GM12865 (cell line): ENCODE data around the gene ETV6.

ENCODE experiments used
- DNase-seq: peaks from one replicate; pipeline ENCODE4 v3.0.0; 2010; ENCODE audit warnings: low read depth
- H3K4me3 ChIP-seq: 2 replicates; pipeline ENCODE4 v1.5.1; 2011; ENCODE audit warnings: mild to moderate bottlenecking, low read depth, low read length, control low read depth
- CTCF ChIP-seq: IDR thresholded peaks from 2 replicates; pipeline ENCODE4 v1.5.1; 2011; ENCODE audit warnings: low read length, control low read depth, low read depth, inconsistent platforms; ENCODE audit not compliant: insufficient read depth; ENCODE audit errors: missing control alignments

ETV6 gene

DNA sequence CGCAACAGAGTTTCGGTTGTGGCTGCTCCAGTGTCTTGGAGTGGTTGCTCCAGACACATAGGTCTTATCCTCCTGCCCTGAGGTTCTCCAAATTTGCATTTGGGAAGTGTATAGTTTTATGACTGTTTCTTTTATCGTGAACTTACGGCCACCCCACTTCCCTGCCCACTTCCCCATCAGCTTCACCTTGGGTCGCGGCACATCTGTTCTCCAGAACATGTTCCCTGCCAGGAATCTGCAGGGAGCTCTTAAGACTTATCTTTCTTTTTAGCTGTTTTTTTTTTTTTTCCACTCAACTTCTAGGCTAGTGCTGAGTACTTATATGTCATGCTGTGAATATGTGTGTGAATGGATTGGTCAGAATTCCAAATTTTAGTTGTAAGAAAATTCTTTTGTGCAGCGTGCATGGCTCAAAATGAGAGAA, 75.4 kb downstream of the ETV6 start:
- DNase-seq: no peak
- TF ChIP-seq CTCF: no peak
- no peak overlapping the region for H3K4me3 ChIP-seq

- DNase-seq: peak; percentile 77
- no peak for TF ChIP-seq CTCF
- H3K4me3 ChIP-seq: no peak overlapping the region
Measured at GRCh38 chr12:11725686-11726085, 76.2 kb downstream of the ETV6 start.

DNA sequence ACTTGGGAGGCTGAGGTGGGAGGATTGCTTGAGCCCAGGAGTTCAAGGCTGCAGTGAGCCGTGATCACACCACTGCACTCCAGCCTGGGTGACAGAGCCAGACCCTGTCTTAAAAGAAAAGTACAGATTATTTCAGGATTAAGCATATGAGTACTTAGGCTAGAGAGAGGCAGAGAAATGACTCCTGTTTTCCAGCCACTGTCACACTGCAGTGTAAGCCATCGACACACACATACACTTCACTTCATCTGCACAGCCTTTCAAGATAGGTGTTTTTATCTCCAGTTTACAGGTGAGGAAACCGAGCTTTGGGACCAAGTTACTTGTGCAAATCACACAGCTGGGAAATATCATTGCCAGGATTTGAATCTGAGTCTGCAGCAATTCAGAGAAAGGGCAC, 77.2 kb downstream of the ETV6 start:
- TF ChIP-seq CTCF: no peak
- no peak for DNase-seq
- H3K4me3 ChIP-seq: no peak overlapping the region

DNA sequence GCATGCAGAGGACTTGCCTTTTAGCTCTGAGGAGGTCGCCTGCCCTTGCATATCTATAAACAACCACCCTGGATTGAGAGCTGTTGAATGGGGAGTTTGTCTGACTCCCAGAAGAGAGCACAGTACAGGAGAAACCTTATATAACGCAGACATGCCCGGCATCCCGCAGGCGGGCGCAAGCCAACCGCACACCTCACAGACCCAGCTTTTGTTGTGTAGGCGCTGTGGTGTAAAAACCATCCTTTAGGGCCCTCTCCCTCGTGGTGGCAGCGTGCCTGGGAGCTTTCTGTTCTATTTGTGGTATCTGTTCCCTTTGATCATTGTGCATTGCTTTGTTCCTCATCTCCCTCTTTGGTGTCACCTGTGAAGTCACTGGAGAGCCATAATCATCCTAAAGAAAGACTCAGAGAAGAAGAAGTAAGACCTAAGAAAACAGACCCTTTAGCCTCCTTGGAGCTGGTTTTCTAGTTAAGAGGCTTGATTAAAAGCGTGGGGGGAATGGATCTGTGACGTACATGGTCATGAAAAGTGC, 77.7 kb downstream of the ETV6 start:
- no peak for TF ChIP-seq CTCF
- H3K4me3 ChIP-seq: no peak overlapping the region
- DNase-seq: peak; percentile 57

GRCh38 chr12:11728154-11728755, 78.8 kb downstream of the ETV6 start:
- no peak for TF ChIP-seq CTCF
- DNase-seq: no peak
- no peak overlapping the region for H3K4me3 ChIP-seq

DNA sequence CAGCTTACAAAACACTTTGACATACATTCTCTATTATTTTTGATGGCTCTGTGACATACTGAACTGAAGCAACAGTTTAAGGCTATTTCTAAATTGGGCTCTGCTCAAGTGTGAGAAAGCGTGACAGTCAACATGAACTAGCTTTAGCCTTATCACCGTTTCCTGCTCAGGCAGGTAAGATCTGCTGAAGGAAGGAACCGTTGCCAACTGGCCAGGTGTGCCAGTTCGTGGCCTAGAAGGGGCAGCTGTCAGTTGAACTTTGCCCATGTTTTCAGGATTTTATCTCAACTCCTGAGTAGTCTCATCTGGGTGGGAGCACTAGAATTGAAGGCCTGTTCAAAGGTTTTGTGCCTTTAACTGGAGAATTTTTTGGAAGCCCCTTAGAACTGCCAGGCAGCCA, 79.5 kb downstream of the ETV6 start:
- DNase-seq: peak; percentile 78
- no peak overlapping the region for H3K4me3 ChIP-seq
- TF ChIP-seq CTCF: no peak
